GM18858 (cell line): Measurements from ENCODE around the gene HOXD1.

Experiments
- ATAC-seq: cut with Tn5 transposase; IDR thresholded peaks from one replicate; pipeline ENCODE4 v1.9.1; 2021; ENCODE audit not compliant: unreplicated experiment

The HOXD1 gene

GRCh38 chr2:176178757-176179295 is 9.6 kb upstream of the HOXD1 start:
- no peak for ATAC-seq

GRCh38 chr2:176181551-176181950 is 6.9 kb upstream of the HOXD1 start:
- no peak for ATAC-seq

- no peak for ATAC-seq
Observed at GRCh38 chr2:176182671-176183070, 5.8 kb upstream of the HOXD1 start.

GRCh38 chr2:176184749-176185148 is 3.7 kb upstream of the HOXD1 start:
- no peak for ATAC-seq

- no peak for ATAC-seq
Observed at GRCh38 chr2:176186024-176186423, 2.4 kb upstream of the HOXD1 start.

- ATAC-seq, result no peak
Observed at GRCh38 chr2:176187200-176187898, 1.1 kb upstream of the HOXD1 start.

- no peak for ATAC-seq
Observed at GRCh38 chr2:176188774-176189680, 559 bp downstream of the HOXD1 start.

GRCh38 chr2:176189681-176190641 is 1.5 kb downstream of the HOXD1 start:
- ATAC-seq, result no peak

- ATAC-seq, result no peak
Observed at GRCh38 chr2:176192351-176192750, 3.9 kb downstream of the HOXD1 start.

GRCh38 chr2:176193048-176193447 is 4.6 kb downstream of the HOXD1 start:
- no peak for ATAC-seq

GRCh38 chr2:176199902-176200301 is 11.4 kb downstream of the HOXD1 start:
- ATAC-seq, result no peak

- no peak for ATAC-seq
Observed at GRCh38 chr2:176200971-176201370, 12.5 kb downstream of the HOXD1 start.

- no peak for ATAC-seq
Observed at GRCh38 chr2:176202491-176202890, 14.0 kb downstream of the HOXD1 start.

- ATAC-seq, result no peak
Observed at GRCh38 chr2:176205126-176205525, 16.7 kb downstream of the HOXD1 start.

- no peak for ATAC-seq
Observed at GRCh38 chr2:176206136-176206535, 17.7 kb downstream of the HOXD1 start.

GRCh38 chr2:176206682-176207081 is 18.2 kb downstream of the HOXD1 start:
- ATAC-seq, result no peak

GRCh38 chr2:176211110-176211509 is 22.6 kb downstream of the HOXD1 start:
- ATAC-seq, result no peak

GRCh38 chr2:176212276-176212675 is 23.8 kb downstream of the HOXD1 start:
- no peak for ATAC-seq

- ATAC-seq, result no peak
Observed at GRCh38 chr2:176213406-176213805, 24.9 kb downstream of the HOXD1 start.

- no peak for ATAC-seq
Observed at GRCh38 chr2:176227874-176228273, 39.4 kb downstream of the HOXD1 start.

- ATAC-seq, result no peak
Observed at GRCh38 chr2:176234156-176234555, 45.7 kb downstream of the HOXD1 start.
